GM10266 (cell line): ENCODE results near the gene DGCR6.
"Not testable (repeated sequence)": the region's sequence is repeated elsewhere in the genome, so short reads cannot be mapped to it uniquely, and the experiment has no call there.

Experiments
- DNase-seq: peaks from one replicate; pipeline ENCODE4 v3.0.0; 2012; ENCODE audit errors: extremely low spot score
- CTCF ChIP-seq: IDR thresholded peaks from 2 replicates; pipeline ENCODE4 v1.5.1; 2012; ENCODE audit warnings: mild to moderate bottlenecking, low read depth; ENCODE audit not compliant: control insufficient read depth, insufficient read depth; ENCODE audit errors: missing control alignments

The DGCR6 gene

GRCh38 chr22:18905540-18906409 lies at the start of gene DGCR6:
TSS of gene DGCR6 (plus strand) at chr22:18906320. CDS start at chr22:18906375, 55 bp downstream.
- DNase-seq, result no peak

GRCh38 chr22:18859314-18859713 lies 46.8 kb upstream of the DGCR6 start:
- DNase-seq, result not testable (repeated sequence)

More at GRCh38 chr22:18905540-18906409, at the start of gene DGCR6:
- TF ChIP-seq CTCF, result no peak

- DNase-seq, result not testable (repeated sequence)
Observed at GRCh38 chr22:18881260-18881659, 24.9 kb upstream of the DGCR6 start.

GRCh38 chr22:18884465-18884864 lies 21.7 kb upstream of the DGCR6 start:
- DNase-seq, result not testable (repeated sequence)

- TF ChIP-seq CTCF, result no peak
- DNase-seq, result no peak
Observed at GRCh38 chr22:18888115-18888514, 18.0 kb upstream of the DGCR6 start.

- not testable (repeated sequence) for DNase-seq
Observed at GRCh38 chr22:18890510-18891192, 15.5 kb upstream of the DGCR6 start.

GRCh38 chr22:18893775-18894174 lies 12.3 kb upstream of the DGCR6 start:
- DNase-seq, result not testable (repeated sequence)

- DNase-seq, result not testable (repeated sequence)
Observed at GRCh38 chr22:18896037-18896657, 10.0 kb upstream of the DGCR6 start.

GRCh38 chr22:18906410-18906745 lies 258 bp downstream of the DGCR6 start:
- not testable (repeated sequence) for DNase-seq

- no peak for TF ChIP-seq CTCF
- no peak for DNase-seq
Observed at GRCh38 chr22:18906896-18907295, 776 bp downstream of the DGCR6 start.

GRCh38 chr22:18909556-18909955 lies 3.4 kb downstream of the DGCR6 start:
- DNase-seq, result no peak
- no peak for TF ChIP-seq CTCF

GRCh38 chr22:18911535-18911934 lies 5.4 kb downstream of the DGCR6 start:
- not testable (repeated sequence) for DNase-seq

GRCh38 chr22:18912264-18912946 lies 6.3 kb downstream of the DGCR6 start:
- DNase-seq, result not testable (repeated sequence)

- not testable (repeated sequence) for DNase-seq
Observed at GRCh38 chr22:18914558-18914957, 8.4 kb downstream of the DGCR6 start.

- not testable (repeated sequence) for DNase-seq
Observed at GRCh38 chr22:18915550-18915949, 9.4 kb downstream of the DGCR6 start.
